B cell (primary cell): ENCODE results near the gene ARHGAP33. TPM values are rescaled to one million over a fixed set of nuclear protein-coding genes. Genes with fewer than 3 reads are reported as not detected.

Experiments used
- ATAC-seq: fragments of 200-7000 bp; cut with Tn5 transposase; one replicate; pipeline ENCODE4 v1.10.0; 2021; ENCODE audit warnings: low read depth, mild to moderate bottlenecking, moderate number of reproducible peaks, moderate library complexity
- CTCF ChIA-PET: fragments of 350-600 bp; sonication (Branson Sonifier 250); formaldehyde crosslinking; loops from one replicate; lab custom pipeline; 2021; ENCODE audit warnings: antibody characterized with exemption, inconsistent platforms; lab: Charles Lee
- POLR2A ChIA-PET: fragments of 350-600 bp; sonication (Branson Sonifier 250); formaldehyde crosslinking; loops from one replicate; lab custom pipeline; 2021; ENCODE audit warnings: antibody characterized with exemption; lab: Charles Lee
- DNase-seq: peaks from one replicate; pipeline ENCODE4 v3.0.0; 2013
- H2AFZ ChIP-seq: 2 replicates; pipeline ENCODE4 v1.6.1; 2012; ENCODE audit warnings: mild to moderate bottlenecking, low read depth, low read length; ENCODE audit not compliant: insufficient read depth, poor library complexity, severe bottlenecking
- H3K27ac ChIP-seq, 2 donors: 1 replicate in 1 of 2; 2 replicates in 1 of 2; pipeline ENCODE4 v1.5.1; 2012 to 2013; ENCODE audit warnings: low read length in 2 of 2, mild to moderate bottlenecking in 2 of 2, moderate library complexity in 1 of 2
- H3K27me3 ChIP-seq, 4 experiments: fragments of 200-600 bp in 1 of 4; sonication (generic) in 1 of 4; replicated peaks in 1 of 4; 1 replicate in 2 of 4; 2 replicates in 2 of 4; pipeline versions ENCODE4 v1.6.1 to v1.7.0; 2013 to 2016; ENCODE audit warnings: low read length in 3 of 4, mild to moderate bottlenecking in 2 of 4, mixed read lengths in 1 of 4, moderate library complexity in 1 of 4; ENCODE audit not compliant: insufficient read depth in 4 of 4, control insufficient read depth in 3 of 4; ENCODE audit errors: control extremely low read depth in 1 of 4
- H3K36me3 ChIP-seq, 2 experiments: replicated peaks in 1 of 2; 1 replicate in 1 of 2; 2 replicates in 1 of 2; pipeline versions ENCODE4 v1.6.1 to v1.7.1; 2013; ENCODE audit warnings: low read length in 1 of 2; ENCODE audit not compliant: insufficient read depth in 2 of 2, control insufficient read depth in 1 of 2; ENCODE audit errors: control extremely low read depth in 1 of 2, extremely low read depth in 1 of 2
- H3K4me1 ChIP-seq, 2 donors: fragments of 200-600 bp in 1 of 2; sonication (generic) in 1 of 2; 1 replicate in 1 of 2; 2 replicates in 1 of 2; pipeline versions ENCODE4 v1.5.1 to v1.6.1; 2013 to 2017; ENCODE audit warnings: low read length in 2 of 2; ENCODE audit not compliant: control insufficient read depth in 2 of 2, insufficient read depth in 2 of 2
- H3K4me2 ChIP-seq: replicated peaks from 2 replicates; pipeline ENCODE3; 2012; ENCODE audit warnings: mild to moderate bottlenecking, low read depth, low read length; ENCODE audit not compliant: poor library complexity, severe bottlenecking
- H3K4me3 ChIP-seq, 5 experiments: fragments of 200-600 bp in 1 of 5; sonication (generic) in 1 of 5; 1 replicate in 3 of 5; 2 replicates in 2 of 5; pipeline versions ENCODE4 v1.5.1 to v1.7.0; 2011 to 2016; ENCODE audit warnings: low read length in 4 of 5, mild to moderate bottlenecking in 4 of 5, low read depth in 2 of 5, control low read depth in 1 of 5, moderate library complexity in 1 of 5; ENCODE audit not compliant: insufficient read depth in 1 of 5; ENCODE audit errors: control extremely low read depth in 1 of 5, extremely low read depth in 1 of 5
- H3K79me2 ChIP-seq: fragments of 200-600 bp; sonication (generic); one replicate; pipeline ENCODE4 v1.6.0; 2016; ENCODE audit warnings: low read length; ENCODE audit not compliant: control insufficient read depth, insufficient read depth
- H3K9ac ChIP-seq: fragments of 200-600 bp; sonication (generic); 2 replicates; pipeline ENCODE4 v1.6.1; 2017; ENCODE audit warnings: mild to moderate bottlenecking, low read length, moderate library complexity
- H3K9me3 ChIP-seq, 3 donors: one replicate each; pipeline versions ENCODE4 v1.6.1 to v1.7.1; 2013; ENCODE audit warnings: low read length in 2 of 3; ENCODE audit not compliant: control insufficient read depth in 2 of 3, insufficient read depth in 1 of 3; ENCODE audit errors: control extremely low read depth in 1 of 3
- H4K20me1 ChIP-seq: 2 replicates; pipeline ENCODE4 v1.6.0; 2012; ENCODE audit warnings: mild to moderate bottlenecking, low read length; ENCODE audit not compliant: insufficient read depth, control insufficient read depth, poor library complexity, severe bottlenecking
- H3K27ac Mint-ChIP-seq: one replicate; pipeline ENCODE4 v1.8.0; 2021; ENCODE audit warnings: mixed read lengths
- H3K27me3 Mint-ChIP-seq: one replicate; pipeline ENCODE4 v1.8.0; 2021; ENCODE audit warnings: mixed read lengths
- H3K4me1 Mint-ChIP-seq: one replicate; pipeline ENCODE4 v1.8.0; 2021; ENCODE audit warnings: mixed read lengths
- H3K4me3 Mint-ChIP-seq: one replicate; pipeline ENCODE4 v1.8.0; 2021; ENCODE audit warnings: mixed read lengths
- H3K9me3 Mint-ChIP-seq: one replicate; pipeline ENCODE4 v1.8.0; 2022; ENCODE audit warnings: mixed read lengths; ENCODE audit not compliant: insufficient read depth
- EZH2 ChIP-seq: IDR thresholded peaks from 2 replicates; pipeline ENCODE4 v1.6.1; 2012; ENCODE audit warnings: borderline replicate concordance, low read depth, mild to moderate bottlenecking, moderate library complexity, low read length; ENCODE audit not compliant: insufficient read depth, poor library complexity, severe bottlenecking
- WGBS: methylation state at CpG from one replicate; pipeline ENCODE4 v1.1.5; 2013; ENCODE audit warnings: missing lambda C conversion rate; ENCODE audit not compliant: insufficient coverage; 5-methylcytosine and 5-hydroxymethylcytosine counted together
- intact Hi-C: fragments of 100-400 bp; cut with micrococcal nuclease; formaldehyde crosslinking; loops from one replicate; pipeline ENCODE4 v1.10.0; 2022
- polyA plus RNA-seq: library from polyadenylated mRNA; depleted of rRNA; stranded (reverse); fragments of >200 nt; gene quantifications from 2 replicates; pipeline ENCODE4 v1.2.3, GENCODE V29; 2012
- total RNA-seq, 2 donors: library from RNA; stranded (reverse); fragments of 120-200 nt in 1 of 2; gene quantifications; 1 replicate in 1 of 2; 2 replicates in 1 of 2; pipeline versions ENCODE4 v1.2.3 to v1.2.4, GENCODE V29; 2013 to 2022
- TF ChIP-seq, protein P1 (sequence below): fragments of 200-600 bp; IDR thresholded peaks from one replicate; pipeline ENCODE4 v1.8.0; 2022; ENCODE audit warnings: antibody characterized with exemption, mild to moderate bottlenecking

ARHGAP33 gene
- total and polyA plus RNA-seq, 2 donors (not counting 1 experiment from before 2014, with no cell fraction given) = 18.2 to 27.8 TPM

DNA sequence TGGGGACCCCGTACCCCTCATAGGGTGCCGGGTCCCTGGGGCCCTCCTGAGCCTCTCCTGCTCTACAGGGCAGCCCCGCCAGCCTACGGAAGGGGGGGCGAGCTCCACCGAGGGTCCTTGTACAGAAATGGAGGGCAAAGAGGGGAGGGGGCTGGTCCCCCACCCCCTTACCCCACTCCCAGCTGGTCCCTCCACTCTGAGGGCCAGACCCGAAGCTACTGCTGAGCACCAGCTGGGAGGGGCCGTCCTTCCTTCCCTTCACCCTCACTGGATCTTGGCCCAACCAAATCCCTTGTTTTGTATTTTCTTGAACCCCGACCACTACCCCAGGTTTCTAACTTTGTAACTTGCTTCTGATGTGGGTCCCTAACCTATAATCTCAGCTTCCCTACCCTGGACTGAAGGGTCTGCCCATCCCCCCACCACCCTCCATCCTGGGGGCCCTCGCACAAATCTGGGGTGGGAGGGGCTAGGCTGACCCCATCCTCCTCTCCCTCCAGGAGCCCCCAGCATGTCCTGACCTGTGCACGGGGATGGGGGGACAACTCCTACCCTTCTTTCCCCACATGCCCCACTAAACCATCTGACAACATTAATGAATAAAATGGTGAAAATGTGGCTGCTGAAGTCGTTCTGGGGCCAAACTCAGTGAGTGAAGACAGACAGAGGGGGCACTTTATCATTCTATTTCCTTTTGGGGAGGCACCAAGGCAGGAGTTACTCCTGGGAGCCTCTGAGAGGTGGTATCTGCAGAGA is 13.0 kb downstream of the ARHGAP33 start:
- no peak overlapping the region for H3K27ac Mint-ChIP-seq
- no peaks in the 10 kb centered on the region for H3K9me3 ChIP-seq
- no peaks in the 10 kb centered on the region for H3K9me3 Mint-ChIP-seq
- intact Hi-C loops = no loop called here
- ChIA-PET POLR2A (no interaction called here), CTCF (no interaction called here)
- H3K36me3 ChIP-seq = no peaks in the 10 kb centered on the region
- WGBS = 87% methylated on average over 3 of the region's 12 CpGs
- TF ChIP-seq EZH2 = no peak
- TF ChIP-seq, protein P1, sequence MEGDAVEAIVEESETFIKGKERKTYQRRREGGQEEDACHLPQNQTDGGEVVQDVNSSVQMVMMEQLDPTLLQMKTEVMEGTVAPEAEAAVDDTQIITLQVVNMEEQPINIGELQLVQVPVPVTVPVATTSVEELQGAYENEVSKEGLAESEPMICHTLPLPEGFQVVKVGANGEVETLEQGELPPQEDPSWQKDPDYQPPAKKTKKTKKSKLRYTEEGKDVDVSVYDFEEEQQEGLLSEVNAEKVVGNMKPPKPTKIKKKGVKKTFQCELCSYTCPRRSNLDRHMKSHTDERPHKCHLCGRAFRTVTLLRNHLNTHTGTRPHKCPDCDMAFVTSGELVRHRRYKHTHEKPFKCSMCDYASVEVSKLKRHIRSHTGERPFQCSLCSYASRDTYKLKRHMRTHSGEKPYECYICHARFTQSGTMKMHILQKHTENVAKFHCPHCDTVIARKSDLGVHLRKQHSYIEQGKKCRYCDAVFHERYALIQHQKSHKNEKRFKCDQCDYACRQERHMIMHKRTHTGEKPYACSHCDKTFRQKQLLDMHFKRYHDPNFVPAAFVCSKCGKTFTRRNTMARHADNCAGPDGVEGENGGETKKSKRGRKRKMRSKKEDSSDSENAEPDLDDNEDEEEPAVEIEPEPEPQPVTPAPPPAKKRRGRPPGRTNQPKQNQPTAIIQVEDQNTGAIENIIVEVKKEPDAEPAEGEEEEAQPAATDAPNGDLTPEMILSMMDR = no peak
- no peak overlapping the region for H2AFZ ChIP-seq
- peaks cover 3% of the 10 kb centered on the region for H3K27me3 Mint-ChIP-seq
- no peak overlapping the region for H3K27ac ChIP-seq
- no peaks in the 10 kb centered on the region for H3K4me1 Mint-ChIP-seq
- DNase-seq (no peak), ATAC-seq (no peak)
- H3K4me3 Mint-ChIP-seq = no peak overlapping the region
- H3K27me3 ChIP-seq = no peaks in the 10 kb centered on the region
- no peaks in the 10 kb centered on the region for H3K79me2 ChIP-seq
- no peak overlapping the region for H3K9ac ChIP-seq
- no peak overlapping the region for H3K4me2 ChIP-seq
- H3K4me3 ChIP-seq = no peak overlapping the region
- H3K4me1 ChIP-seq = no peaks in the 10 kb centered on the region
- no peaks in the 10 kb centered on the region for H4K20me1 ChIP-seq

GRCh38 chr19:35789195-35789977 is 14.0 kb downstream of the ARHGAP33 start:
- H3K4me3 ChIP-seq = no peak overlapping the region
- CTCF ChIA-PET = interaction anchor here (0.5 kb wide), 1 partner anchor 27 kb away, joined by 3 read pairs; no protein-coding TSS in a partner anchor
- no peak overlapping the region for H2AFZ ChIP-seq
- H3K9me3 Mint-ChIP-seq = no peaks in the 10 kb centered on the region
- no peaks in the 10 kb centered on the region for H4K20me1 ChIP-seq
- no peak overlapping the region for H3K9ac ChIP-seq
- 88% methylated on average over 11 of the region's 11 CpGs for WGBS
- no peaks in the 10 kb centered on the region for H3K4me1 Mint-ChIP-seq
- H3K79me2 ChIP-seq = no peaks in the 10 kb centered on the region
- TF ChIP-seq, protein P1 = no peak
- no peak for TF ChIP-seq EZH2
- no peaks in the 10 kb centered on the region for H3K4me1 ChIP-seq
- H3K27ac ChIP-seq = no peak overlapping the region
- H3K4me3 Mint-ChIP-seq = no peak overlapping the region
- H3K27ac Mint-ChIP-seq = no peak overlapping the region
- intact Hi-C loops = no loop called here
- peaks cover 7% of the 10 kb centered on the region for H3K27me3 Mint-ChIP-seq
- H3K4me2 ChIP-seq = no peak overlapping the region
- no peaks in the 10 kb centered on the region for H3K9me3 ChIP-seq
- H3K27me3 ChIP-seq = no peaks in the 10 kb centered on the region
- DNase-seq (no peak), ATAC-seq (no peak)
- no peaks in the 10 kb centered on the region for H3K36me3 ChIP-seq
- POLR2A ChIA-PET = no interaction called here
